GM12878 (cell line): Measurements from ENCODE around the gene AUNIP. TPM values are rescaled to one million over a fixed set of nuclear protein-coding genes. Genes with fewer than 3 reads are reported as not detected.

ENCODE experiments used
- CEBPZ ChIP-seq: fragments of 150-350 bp; IDR thresholded peaks from 2 replicates; pipeline ENCODE4 v1.6.1; 2016; ENCODE audit warnings: low read depth, low read length
- CREB1 ChIP-seq: IDR thresholded peaks from 2 replicates; pipeline ENCODE4 v1.6.1; 2012; ENCODE audit warnings: low read depth, mild to moderate bottlenecking, inconsistent platforms
- HSF1 ChIP-seq: fragments of 150-350 bp; IDR thresholded peaks from 2 replicates; pipeline ENCODE4 v1.6.1; 2014; ENCODE audit warnings: mild to moderate bottlenecking, low read depth, low read length
- NFYB ChIP-seq: IDR thresholded peaks from 2 replicates; pipeline ENCODE4 v1.6.1; 2011; ENCODE audit warnings: low read depth, mild to moderate bottlenecking, low read length, improper control_type of control experiment, moderate library complexity; ENCODE audit not compliant: insufficient read depth
- NR2F1 ChIP-seq: fragments of 450-650 bp; conservative IDR thresholded peaks from 2 replicates; pipeline ENCODE4 v1.6.1; 2017; ENCODE audit warnings: mild to moderate bottlenecking
- PML ChIP-seq: IDR thresholded peaks from 2 replicates; pipeline ENCODE4 v1.6.1; 2012; ENCODE audit warnings: low read length, inconsistent platforms
- POLR2AphosphoS2 ChIP-seq: IDR thresholded peaks from 2 replicates; pipeline ENCODE4 v1.6.1; 2011; ENCODE audit warnings: low read depth, mild to moderate bottlenecking, low read length, improper control_type of control experiment, moderate library complexity
- RB1 ChIP-seq: fragments of 450-650 bp; formaldehyde crosslinking; IDR thresholded peaks from 2 replicates; pipeline ENCODE4 v1.6.1; 2017; ENCODE audit warnings: mild to moderate bottlenecking, borderline replicate concordance
- RCOR1 ChIP-seq: conservative IDR thresholded peaks from 2 replicates; pipeline ENCODE4 v1.6.1; 2012; ENCODE audit warnings: low read depth, low read length, improper control_type of control experiment
- RUNX3 ChIP-seq: IDR thresholded peaks from 2 replicates; pipeline ENCODE4 v1.6.1; 2012; ENCODE audit warnings: low read length, inconsistent platforms
- SMAD1 ChIP-seq: fragments of 450-650 bp; IDR thresholded peaks from 2 replicates; pipeline ENCODE4 v1.6.1; 2018; ENCODE audit warnings: mild to moderate bottlenecking, low read depth; ENCODE audit not compliant: partially characterized antibody
- TCF12 ChIP-seq: IDR thresholded peaks from 2 replicates; pipeline ENCODE4 v1.6.1; 2011; ENCODE audit warnings: low read depth, mild to moderate bottlenecking, low read length
- polyA plus RNA-seq, 11 experiments: library from polyadenylated mRNA; depleted of rRNA in 4 of 11; unstranded in 6 of 11; stranded (reverse) in 5 of 11; fragments of >200 nt; fragmentation: Nextera tagmentation in 4 of 11; fragmentation: Illumina TruSeq in 1 of 11; extraction: Ambion mirVana in 4 of 11; extraction: Trizol in 1 of 11; gene quantifications; 1 replicate in 1 of 11; 2 replicates in 10 of 11; pipeline versions ENCODE4 v1.2.1 to v1.2.3, GENCODE V29; 2011 to 2016; ENCODE audit warnings: inconsistent platforms in 2 of 11, missing spikeins in 2 of 11, low read depth in 1 of 11
- total RNA-seq, 4 experiments: library from RNA; depleted of rRNA in 3 of 4; stranded (reverse); fragments of >200 nt in 3 of 4; fragmentation: Illumina TruSeq in 1 of 4; extraction: Trizol in 1 of 4; gene quantifications; 2 replicates each; pipeline versions ENCODE4 v1.2.1 to v1.2.3, GENCODE V29; 2013 to 2021
- TF ChIP-seq, protein P1 (sequence below): IDR thresholded peaks from 2 replicates; pipeline ENCODE4 v1.6.1; 2011; ENCODE audit warnings: borderline replicate concordance, low read depth, mild to moderate bottlenecking, moderate library complexity, low read length; ENCODE audit not compliant: insufficient read depth, poor library complexity, severe bottlenecking
- TF ChIP-seq, protein P2 (sequence below): fragments of 450-650 bp; IDR thresholded peaks from 2 replicates; pipeline ENCODE4 v1.6.1; 2017; ENCODE audit warnings: mild to moderate bottlenecking, moderate library complexity

Gene AUNIP
- total and polyA plus RNA-seq, 10 of the 15 experiments (the other 5 are each of a cell fraction or from before 2014, with no cell fraction given): 3.9 to 20.0 (median 12.7) TPM

GRCh38 chr1:25870614-25871013 lies 11.4 kb upstream of the AUNIP start (continued):
- TF ChIP-seq SMAD1: no peak
- no peak for TF ChIP-seq CREB1
- TF ChIP-seq POLR2AphosphoS2: no peak
- no peak for TF ChIP-seq RCOR1
- TF ChIP-seq PML: no peak
- TF ChIP-seq, protein P1, sequence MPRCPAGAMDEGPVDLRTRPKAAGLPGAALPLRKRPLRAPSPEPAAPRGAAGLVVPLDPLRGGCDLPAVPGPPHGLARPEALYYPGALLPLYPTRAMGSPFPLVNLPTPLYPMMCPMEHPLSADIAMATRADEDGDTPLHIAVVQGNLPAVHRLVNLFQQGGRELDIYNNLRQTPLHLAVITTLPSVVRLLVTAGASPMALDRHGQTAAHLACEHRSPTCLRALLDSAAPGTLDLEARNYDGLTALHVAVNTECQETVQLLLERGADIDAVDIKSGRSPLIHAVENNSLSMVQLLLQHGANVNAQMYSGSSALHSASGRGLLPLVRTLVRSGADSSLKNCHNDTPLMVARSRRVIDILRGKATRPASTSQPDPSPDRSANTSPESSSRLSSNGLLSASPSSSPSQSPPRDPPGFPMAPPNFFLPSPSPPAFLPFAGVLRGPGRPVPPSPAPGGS: no peak
- no peak for TF ChIP-seq CEBPZ
- no peak for TF ChIP-seq RUNX3
- no peak for TF ChIP-seq NR2F1
- TF ChIP-seq HSF1: no peak
- TF ChIP-seq, protein P2, sequence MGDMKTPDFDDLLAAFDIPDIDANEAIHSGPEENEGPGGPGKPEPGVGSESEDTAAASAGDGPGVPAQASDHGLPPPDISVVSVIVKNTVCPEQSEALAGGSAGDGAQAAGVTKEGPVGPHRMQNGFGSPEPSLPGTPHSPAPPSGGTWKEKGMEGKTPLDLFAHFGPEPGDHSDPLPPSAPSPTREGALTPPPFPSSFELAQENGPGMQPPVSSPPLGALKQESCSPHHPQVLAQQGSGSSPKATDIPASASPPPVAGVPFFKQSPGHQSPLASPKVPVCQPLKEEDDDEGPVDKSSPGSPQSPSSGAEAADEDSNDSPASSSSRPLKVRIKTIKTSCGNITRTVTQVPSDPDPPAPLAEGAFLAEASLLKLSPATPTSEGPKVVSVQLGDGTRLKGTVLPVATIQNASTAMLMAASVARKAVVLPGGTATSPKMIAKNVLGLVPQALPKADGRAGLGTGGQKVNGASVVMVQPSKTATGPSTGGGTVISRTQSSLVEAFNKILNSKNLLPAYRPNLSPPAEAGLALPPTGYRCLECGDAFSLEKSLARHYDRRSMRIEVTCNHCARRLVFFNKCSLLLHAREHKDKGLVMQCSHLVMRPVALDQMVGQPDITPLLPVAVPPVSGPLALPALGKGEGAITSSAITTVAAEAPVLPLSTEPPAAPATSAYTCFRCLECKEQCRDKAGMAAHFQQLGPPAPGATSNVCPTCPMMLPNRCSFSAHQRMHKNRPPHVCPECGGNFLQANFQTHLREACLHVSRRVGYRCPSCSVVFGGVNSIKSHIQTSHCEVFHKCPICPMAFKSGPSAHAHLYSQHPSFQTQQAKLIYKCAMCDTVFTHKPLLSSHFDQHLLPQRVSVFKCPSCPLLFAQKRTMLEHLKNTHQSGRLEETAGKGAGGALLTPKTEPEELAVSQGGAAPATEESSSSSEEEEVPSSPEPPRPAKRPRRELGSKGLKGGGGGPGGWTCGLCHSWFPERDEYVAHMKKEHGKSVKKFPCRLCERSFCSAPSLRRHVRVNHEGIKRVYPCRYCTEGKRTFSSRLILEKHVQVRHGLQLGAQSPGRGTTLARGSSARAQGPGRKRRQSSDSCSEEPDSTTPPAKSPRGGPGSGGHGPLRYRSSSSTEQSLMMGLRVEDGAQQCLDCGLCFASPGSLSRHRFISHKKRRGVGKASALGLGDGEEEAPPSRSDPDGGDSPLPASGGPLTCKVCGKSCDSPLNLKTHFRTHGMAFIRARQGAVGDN: no peak
- no peak for TF ChIP-seq RB1
- TF ChIP-seq TCF12: no peak
- TF ChIP-seq NFYB: no peak
- TF ChIP-seq, all 136 proteins: peak for 0
